ENCODE measurements around the gene GZF1. TPM values are rescaled to one million over a fixed set of nuclear protein-coding genes. Genes with fewer than 3 reads are reported as not detected.

The GZF1 gene
- total and polyA plus RNA-seq, 2 donors from 2014 or later: 7.7 to 14.1 TPM

GRCh38 chr20:23401051-23401450 is 39.1 kb downstream of the GZF1 start:
- intact Hi-C loops (cut with DNase I): no loop called here
- H3K9ac ChIP-seq (ENCODE audit: low read length in 3 of 3): no peak overlapping the region
- TF ChIP-seq CTCF (IDR thresholded peaks at IDR 0.05; ENCODE audit: borderline replicate concordance, extremely low read depth, insufficient read depth): no peak
- no peaks in the 10 kb centered on the region for H3K27me3 ChIP-seq (ENCODE audit: control insufficient read depth, insufficient read depth, low read length)
- FAIRE-seq: no peak
- peak overlapping the region in 1 of 2 donors; percentile 14 for H3K27ac ChIP-seq (ENCODE audit: low read depth in 2 of 2, low read length in 2 of 2)
- H3K36me3 ChIP-seq (ENCODE audit: control insufficient read depth in 2 of 3, insufficient read depth in 3 of 3, low read length in 3 of 3): peaks cover 0 to 2% (median 0%) of the 10 kb centered on the region in 3 donors
- DNase-seq: no peak
- H3K9me3 ChIP-seq (ENCODE audit: control insufficient read depth in 2 of 3, insufficient read depth in 1 of 3, low read length in 3 of 3): no peaks in the 10 kb centered on the region
- no peak overlapping the region for H3K4me3 ChIP-seq (ENCODE audit: low read length in 3 of 3)
- peaks cover 0 to 5% (median 1%) of the 10 kb centered on the region in 3 donors for H3K4me1 ChIP-seq (ENCODE audit: control insufficient read depth in 2 of 3, insufficient read depth in 2 of 3, low read depth in 1 of 3, low read length in 3 of 3)

- H3K9ac ChIP-seq (ENCODE audit: low read length in 3 of 3): no peak overlapping the region
- no peak overlapping the region for H3K27ac ChIP-seq (ENCODE audit: low read depth in 2 of 2, low read length in 2 of 2)
- H3K9me3 ChIP-seq (ENCODE audit: control insufficient read depth in 2 of 3, insufficient read depth in 1 of 3, low read length in 3 of 3): no peaks in the 10 kb centered on the region
- FAIRE-seq: no peak
- intact Hi-C loops (cut with DNase I): no loop called here
- no peaks in the 10 kb centered on the region for H3K27me3 ChIP-seq (ENCODE audit: control insufficient read depth, insufficient read depth, low read length)
- peaks cover 0 to 12% (median 5%) of the 10 kb centered on the region in 3 donors for H3K4me1 ChIP-seq (ENCODE audit: control insufficient read depth in 2 of 3, insufficient read depth in 2 of 3, low read depth in 1 of 3, low read length in 3 of 3)
- peaks cover 0 to 2% (median 0%) of the 10 kb centered on the region in 3 donors for H3K36me3 ChIP-seq (ENCODE audit: control insufficient read depth in 2 of 3, insufficient read depth in 3 of 3, low read length in 3 of 3)
- no peak for DNase-seq
- no peak for TF ChIP-seq CTCF (IDR thresholded peaks at IDR 0.05; ENCODE audit: borderline replicate concordance, extremely low read depth, insufficient read depth)
- H3K4me3 ChIP-seq (ENCODE audit: low read length in 3 of 3): no peak overlapping the region
Observed at GRCh38 chr20:23403751-23404150, 41.8 kb downstream of the GZF1 start.

GRCh38 chr20:23404196-23404595 is 42.2 kb downstream of the GZF1 start:
- Histone ChIP-seq H3K9me3 (ENCODE audit: control insufficient read depth in 2 of 3, insufficient read depth in 1 of 3, low read length in 3 of 3) (no peaks in the 10 kb centered on the region), H3K9ac (ENCODE audit: low read length in 3 of 3) (no peak overlapping the region), H3K27ac (ENCODE audit: low read depth in 2 of 2, low read length in 2 of 2) (no peak overlapping the region), H3K36me3 (ENCODE audit: control insufficient read depth in 2 of 3, insufficient read depth in 3 of 3, low read length in 3 of 3) (peaks cover 0 to 2% (median 0%) of the 10 kb centered on the region in 3 donors), H3K27me3 (ENCODE audit: control insufficient read depth, insufficient read depth, low read length) (no peaks in the 10 kb centered on the region), H3K4me3 (ENCODE audit: low read length in 3 of 3) (no peak overlapping the region), H3K4me1 (ENCODE audit: control insufficient read depth in 2 of 3, insufficient read depth in 2 of 3, low read depth in 1 of 3, low read length in 3 of 3) (peaks cover 0 to 12% (median 5%) of the 10 kb centered on the region in 3 donors)
- no peak for DNase-seq
- FAIRE-seq: no peak
- intact Hi-C loops (cut with DNase I): no loop called here
- no peak for TF ChIP-seq CTCF (IDR thresholded peaks at IDR 0.05; ENCODE audit: borderline replicate concordance, extremely low read depth, insufficient read depth)

- H3K36me3 ChIP-seq (ENCODE audit: control insufficient read depth in 2 of 3, insufficient read depth in 3 of 3, low read length in 3 of 3): no peaks in the 10 kb centered on the region
- intact Hi-C loops (cut with DNase I): no loop called here
- no peak for FAIRE-seq
- H3K27ac ChIP-seq (ENCODE audit: low read depth in 2 of 2, low read length in 2 of 2): no peak overlapping the region
- DNase-seq: no peak
- peaks cover 0 to 17% (median 4%) of the 10 kb centered on the region in 3 donors for H3K4me1 ChIP-seq (ENCODE audit: control insufficient read depth in 2 of 3, insufficient read depth in 2 of 3, low read depth in 1 of 3, low read length in 3 of 3)
- H3K27me3 ChIP-seq (ENCODE audit: control insufficient read depth, insufficient read depth, low read length): no peaks in the 10 kb centered on the region
- H3K9me3 ChIP-seq (ENCODE audit: control insufficient read depth in 2 of 3, insufficient read depth in 1 of 3, low read length in 3 of 3): no peaks in the 10 kb centered on the region
- no peak for TF ChIP-seq CTCF (IDR thresholded peaks at IDR 0.05; ENCODE audit: borderline replicate concordance, extremely low read depth, insufficient read depth)
- H3K9ac ChIP-seq (ENCODE audit: low read length in 3 of 3): no peak overlapping the region
- no peak overlapping the region for H3K4me3 ChIP-seq (ENCODE audit: low read length in 3 of 3)
Observed at GRCh38 chr20:23406880-23407279, 44.9 kb downstream of the GZF1 start.

Data from kidney (tissue), 14 donors.